H9 (cell line): Measurements from ENCODE around the gene SCD5. TPM values are rescaled to one million over a fixed set of nuclear protein-coding genes. Genes with fewer than 3 reads are reported as not detected.

Experiments
- DNase-seq: peaks from one replicate; pipeline ENCODE4 v3.0.0-alpha.2; 2017
- H2AFZ ChIP-seq: one replicate; pipeline ENCODE4 v1.6.1; 2013; ENCODE audit warnings: mild to moderate bottlenecking, low read length, control low read depth, moderate library complexity
- H2AK5ac ChIP-seq: 2 replicates; pipeline ENCODE4 v1.6.1; 2013; ENCODE audit warnings: low read length, control low read depth, mixed read lengths; ENCODE audit not compliant: insufficient read length
- H2BK120ac ChIP-seq: one replicate; pipeline ENCODE4 v1.6.1; 2013; ENCODE audit warnings: low read depth, mild to moderate bottlenecking, low read length, control low read depth, inconsistent platforms; ENCODE audit not compliant: poor library complexity, severe bottlenecking
- H2BK12ac ChIP-seq: 2 replicates; pipeline ENCODE4 v1.6.1; 2013; ENCODE audit warnings: low read length, control low read depth, mixed read lengths, low read depth; ENCODE audit not compliant: insufficient read length
- H2BK15ac ChIP-seq: 2 replicates; pipeline ENCODE4 v1.6.1; 2013; ENCODE audit warnings: low read depth, low read length, control low read depth
- H2BK20ac ChIP-seq: one replicate; pipeline ENCODE4 v1.6.1; 2013; ENCODE audit warnings: low read depth, mild to moderate bottlenecking, low read length, control low read depth, inconsistent platforms; ENCODE audit not compliant: poor library complexity, severe bottlenecking
- H2BK5ac ChIP-seq: 2 replicates; pipeline ENCODE4 v1.6.1; 2013; ENCODE audit warnings: low read length, control low read depth, mixed read lengths; ENCODE audit not compliant: insufficient read length
- H3K14ac ChIP-seq: 2 replicates; pipeline ENCODE4 v1.6.1; 2013; ENCODE audit warnings: low read length, control low read depth; ENCODE audit not compliant: insufficient read depth
- H3K18ac ChIP-seq: 2 replicates; pipeline ENCODE4 v1.6.1; 2013; ENCODE audit warnings: low read depth, mild to moderate bottlenecking, mixed read lengths, low read length, control low read depth; ENCODE audit not compliant: insufficient read length
- H3K23ac ChIP-seq: 2 replicates; pipeline ENCODE4 v1.6.1; 2013; ENCODE audit warnings: low read length, control low read depth, mixed read lengths, low read depth; ENCODE audit not compliant: insufficient read length
- H3K23me2 ChIP-seq: 2 replicates; pipeline ENCODE4 v1.6.1; 2013; ENCODE audit warnings: low read depth, mild to moderate bottlenecking, mixed read lengths, low read length, control low read depth; ENCODE audit not compliant: insufficient read length, poor library complexity, severe bottlenecking
- H3K27ac ChIP-seq: 2 replicates; pipeline ENCODE4 v1.5.1; 2013; ENCODE audit warnings: low read length, control low read depth, mixed read lengths, low read depth; ENCODE audit not compliant: insufficient read length
- H3K27me3 ChIP-seq: 2 replicates; pipeline ENCODE4 v1.6.1; 2013; ENCODE audit warnings: low read length, control low read depth, inconsistent platforms; ENCODE audit not compliant: insufficient read depth
- H3K4ac ChIP-seq: 2 replicates; pipeline ENCODE4 v1.6.1; 2013; ENCODE audit warnings: low read depth, mild to moderate bottlenecking, control low read depth, inconsistent platforms, low read length, moderate library complexity
- H3K4me1 ChIP-seq: 2 replicates; pipeline ENCODE4 v1.6.1; 2013; ENCODE audit warnings: low read length, control low read depth, inconsistent platforms; ENCODE audit not compliant: insufficient read depth
- H3K4me2 ChIP-seq: 2 replicates; pipeline ENCODE4 v1.6.1; 2013; ENCODE audit warnings: low read length, control low read depth, mixed read lengths; ENCODE audit not compliant: insufficient read length, insufficient read depth
- H3K56ac ChIP-seq: 2 replicates; pipeline ENCODE4 v1.6.1; 2013; ENCODE audit warnings: low read depth, mild to moderate bottlenecking, mixed read lengths, low read length, control low read depth; ENCODE audit not compliant: insufficient read length
- H3K79me1 ChIP-seq: 2 replicates; pipeline ENCODE4 v1.6.1; 2013; ENCODE audit warnings: low read depth, mild to moderate bottlenecking, moderate library complexity, low read length, control low read depth, inconsistent platforms; ENCODE audit not compliant: insufficient read depth, poor library complexity, severe bottlenecking
- H3K79me2 ChIP-seq: 2 replicates; pipeline ENCODE4 v1.6.1; 2013; ENCODE audit warnings: low read length, control low read depth, inconsistent platforms; ENCODE audit not compliant: insufficient read depth
- H3K9ac ChIP-seq: 2 replicates; pipeline ENCODE4 v1.6.1; 2013; ENCODE audit warnings: low read length, control low read depth, mixed read lengths; ENCODE audit not compliant: insufficient read length; ENCODE audit errors: extremely low read depth
- H3K9me3 ChIP-seq: one replicate; pipeline ENCODE4 v1.6.1; 2013; ENCODE audit warnings: low read depth, low read length, inconsistent platforms; ENCODE audit not compliant: control insufficient read depth
- H3T11ph ChIP-seq: one replicate; pipeline ENCODE4 v1.6.1; 2013; ENCODE audit warnings: mild to moderate bottlenecking, low read length, control low read depth, inconsistent platforms
- H4K20me1 ChIP-seq: one replicate; pipeline ENCODE4 v1.6.1; 2013; ENCODE audit not compliant: control insufficient read depth, insufficient read length, insufficient read depth
- H4K5ac ChIP-seq: 2 replicates; pipeline ENCODE4 v1.6.1; 2013; ENCODE audit warnings: low read depth, mild to moderate bottlenecking, mixed read lengths, low read length, control low read depth; ENCODE audit not compliant: insufficient read length
- H4K8ac ChIP-seq: replicated peaks from 2 replicates; pipeline ENCODE4 v1.6.1; 2013; ENCODE audit warnings: low read length, control low read depth, mixed read lengths, low read depth; ENCODE audit not compliant: insufficient read length
- H4K91ac ChIP-seq: 2 replicates; pipeline ENCODE4 v1.6.1; 2013; ENCODE audit warnings: low read depth, mild to moderate bottlenecking, moderate library complexity, mixed read lengths, low read length, control low read depth; ENCODE audit not compliant: insufficient read length
- H3K27ac Mint-ChIP-seq, 3 experiments: 2 replicates in 2 of 3; 3 replicates in 1 of 3; pipeline ENCODE4 v1.8.0; 2020 to 2021; ENCODE audit warnings: mixed read lengths in 3 of 3, mild to moderate bottlenecking in 1 of 3, moderate library complexity in 1 of 3
- H3K27me3 Mint-ChIP-seq: 2 replicates; pipeline ENCODE4 v1.8.0; 2021; ENCODE audit warnings: low read depth, mild to moderate bottlenecking, moderate library complexity, mixed read lengths
- H3K36me3 Mint-ChIP-seq, 3 experiments: 2 replicates in 2 of 3; 3 replicates in 1 of 3; pipeline ENCODE4 v1.8.0; 2020 to 2021; ENCODE audit warnings: low read depth in 3 of 3, mixed read lengths in 3 of 3; ENCODE audit not compliant: insufficient read depth in 1 of 3
- H3K4me1 Mint-ChIP-seq, 2 experiments: 2 replicates each; pipeline ENCODE4 v1.8.0; 2020; ENCODE audit warnings: mixed read lengths in 2 of 2
- H3K4me3 Mint-ChIP-seq, 2 experiments: 2 replicates in 1 of 2; 3 replicates in 1 of 2; pipeline ENCODE4 v1.8.0; 2020 to 2021; ENCODE audit warnings: mild to moderate bottlenecking in 2 of 2, mixed read lengths in 2 of 2, moderate library complexity in 1 of 2
- H3K9me3 Mint-ChIP-seq, 2 experiments: 2 replicates in 1 of 2; 3 replicates in 1 of 2; pipeline ENCODE4 v1.8.0; 2020; ENCODE audit warnings: mild to moderate bottlenecking in 2 of 2, mixed read lengths in 2 of 2, moderate library complexity in 1 of 2
- CTCF ChIP-seq: fragments of 200-600 bp; sonication (generic); conservative IDR thresholded peaks from 3 replicates; pipeline ENCODE4 v1.8.0; 2021; ENCODE audit warnings: antibody characterized with exemption, mild to moderate bottlenecking
- WGBS: extraction: QIAGEN DNeasy Blood & Tissue Kit; methylation state at CpG from one replicate; pipeline ENCODE4 v1.1.7; 2013; ENCODE audit warnings: missing lambda C conversion rate, low lambda C conversion rate, mixed read lengths; ENCODE audit not compliant: insufficient read length; ENCODE audit errors: extremely low coverage; 5-methylcytosine and 5-hydroxymethylcytosine counted together
- total RNA-seq: library from RNA; stranded (reverse); gene quantifications from 2 replicates; pipeline ENCODE4 v1.2.1, GENCODE V29; 2021

SCD5 gene
- total RNA-seq, 1 experiment from 2014 or later = 0.68 TPM

GRCh38 chr4:82599336-82599735 is 199.3 kb downstream of the SCD5 start:
- no peaks in the 10 kb centered on the region for H3K9me3 Mint-ChIP-seq
- Histone ChIP-seq H3K27ac (no peak overlapping the region), H3K9me3 (no peaks in the 10 kb centered on the region), H4K5ac (no peak overlapping the region), H3K56ac (no peak overlapping the region), H4K91ac (no peak overlapping the region), H3K4me1 (no peaks in the 10 kb centered on the region), H2BK5ac (no peak overlapping the region), H3K27me3 (no peaks in the 10 kb centered on the region), H3K23ac (no peak overlapping the region), H3K4ac (no peak overlapping the region), H4K20me1 (no peaks in the 10 kb centered on the region), H3K79me1 (no peaks in the 10 kb centered on the region), H3K79me2 (no peaks in the 10 kb centered on the region), H2AFZ (peak overlapping the region; percentile 1), H3K18ac (no peak overlapping the region), H2BK15ac (no peak overlapping the region), H3K4me2 (no peak overlapping the region), H3K14ac (no peak overlapping the region), H3K23me2 (no peaks in the 10 kb centered on the region), H4K8ac (no peak overlapping the region), H3T11ph (no peak overlapping the region), H2AK5ac (no peak overlapping the region), H2BK20ac (no peak overlapping the region), H2BK120ac (no peak overlapping the region), H2BK12ac (no peak overlapping the region), H3K9ac (no peak overlapping the region)
- no CpG with 5 or more reads among the region's 4 CpGs for WGBS
- peak overlapping the region in 1 of 3 experiments; percentile 27; a peak in 1 of 7 replicates for H3K27ac Mint-ChIP-seq
- H3K4me3 Mint-ChIP-seq = no peak overlapping the region
- peak; percentile 65 for DNase-seq
- H3K27me3 Mint-ChIP-seq = no peaks in the 10 kb centered on the region
- H3K4me1 Mint-ChIP-seq = no peaks in the 10 kb centered on the region; a peak in 1 of 4 replicates
- peak; percentile 66 for TF ChIP-seq CTCF
- H3K36me3 Mint-ChIP-seq = no peaks in the 10 kb centered on the region
